Fibroblast of lung (primary cell): ENCODE results near the gene FBXO39. TPM values are rescaled to one million over a fixed set of nuclear protein-coding genes. Genes with fewer than 3 reads are reported as not detected.

Experiments used
- DNase-seq, 2 donors: peaks; one replicate each; pipeline versions ENCODE4 v3.0.0 to v3.0.0-alpha.2; 2010; ENCODE audit warnings: low read depth in 2 of 2
- H2AFZ ChIP-seq: 2 replicates; pipeline ENCODE4 v1.5.1; 2012; ENCODE audit warnings: low read length, control low read depth, inconsistent platforms
- H3K27ac ChIP-seq: 2 replicates; pipeline ENCODE4 v1.5.1; 2011; ENCODE audit warnings: low read length, control low read depth; ENCODE audit not compliant: insufficient read depth
- H3K27me3 ChIP-seq: 2 replicates; pipeline ENCODE4 v1.5.1; 2011; ENCODE audit warnings: mild to moderate bottlenecking, low read length; ENCODE audit not compliant: control insufficient read depth, insufficient read depth
- H3K36me3 ChIP-seq: 2 replicates; pipeline ENCODE4 v1.5.1; 2011; ENCODE audit warnings: low read length; ENCODE audit not compliant: control insufficient read depth, insufficient read depth
- H3K4me1 ChIP-seq: 2 replicates; pipeline ENCODE4 v1.5.1; 2011; ENCODE audit warnings: low read length; ENCODE audit not compliant: control insufficient read depth, insufficient read depth; ENCODE audit errors: extremely low read depth
- H3K4me2 ChIP-seq: 2 replicates; pipeline ENCODE4 v1.5.1; 2011; ENCODE audit warnings: low read length, control low read depth; ENCODE audit not compliant: insufficient read depth; ENCODE audit errors: extremely low read depth
- H3K4me3 ChIP-seq, 4 experiments: fragments of 200-600 bp in 1 of 4; sonication (generic) in 1 of 4; replicated peaks in 1 of 4; 2 replicates each; pipeline ENCODE4 v1.5.1; 2011 to 2016; ENCODE audit warnings: low read length in 4 of 4, low read depth in 3 of 4, mild to moderate bottlenecking in 3 of 4, control low read depth in 2 of 4, inconsistent platforms in 1 of 4, mixed read lengths in 1 of 4; ENCODE audit not compliant: insufficient read depth in 1 of 4; ENCODE audit errors: control extremely low read depth in 1 of 4
- H3K79me2 ChIP-seq: 2 replicates; pipeline ENCODE4 v1.5.1; 2012; ENCODE audit warnings: mild to moderate bottlenecking, low read length, inconsistent platforms; ENCODE audit not compliant: control insufficient read depth, insufficient read depth
- H3K9ac ChIP-seq: 2 replicates; pipeline ENCODE4 v1.5.1; 2011; ENCODE audit warnings: mild to moderate bottlenecking, low read length, control low read depth; ENCODE audit not compliant: insufficient read depth
- H3K9me3 ChIP-seq: 2 replicates; pipeline ENCODE4 v1.5.1; 2012; ENCODE audit warnings: low read depth, low read length; ENCODE audit not compliant: control insufficient read depth, insufficient read depth
- H4K20me1 ChIP-seq: 2 replicates; pipeline ENCODE4 v1.5.1; 2011; ENCODE audit warnings: low read length; ENCODE audit not compliant: control insufficient read depth, insufficient read depth; ENCODE audit errors: extremely low read depth
- CTCF ChIP-seq, 2 donors: IDR thresholded peaks in 1 of 2; conservative IDR thresholded peaks in 1 of 2; 1 replicate in 1 of 2; 2 replicates in 1 of 2; pipeline ENCODE4 v1.5.1; 2011 to 2012; ENCODE audit warnings: low read length in 2 of 2, control low read depth in 1 of 2, inconsistent platforms in 1 of 2, low read depth in 1 of 2, mild to moderate bottlenecking in 1 of 2
- EZH2 ChIP-seq: IDR thresholded peaks from 2 replicates; pipeline ENCODE4 v1.5.1; 2012; ENCODE audit warnings: low read length, control low read depth, mild to moderate bottlenecking; ENCODE audit errors: missing control alignments
- polyA plus RNA-seq, 2 donors: library from polyadenylated mRNA; depleted of rRNA in 1 of 2; stranded (reverse) in 1 of 2; unstranded in 1 of 2; fragments of >200 nt; gene quantifications; 2 replicates each; pipeline ENCODE4 v1.2.1, GENCODE V29; 2011 to 2012; ENCODE audit warnings: missing spikeins in 1 of 2
- total RNA-seq: library from RNA; depleted of rRNA; stranded (reverse); fragments of >200 nt; gene quantifications from 2 replicates; pipeline ENCODE4 v1.2.1, GENCODE V29; 2014

The FBXO39 gene
- total and polyA plus RNA-seq, 2 donors (not counting 1 experiment from before 2014, with no cell fraction given) = 0.10 to 0.66 TPM

GRCh38 chr17:6756425-6757031, 19.5 kb upstream of the FBXO39 start:
- no peak for TF ChIP-seq EZH2
- no peak for TF ChIP-seq CTCF (conservative IDR thresholded peaks at IDR 0.05 in 1 of 2, IDR thresholded peaks at IDR 0.05 in 1 of 2; ENCODE audit: low read depth in 1 of 2, low read length in 2 of 2)
- Histone ChIP-seq H3K27ac (peak overlapping the region; percentile 92), H3K9me3 (no peaks in the 10 kb centered on the region), H3K4me1 (peaks cover 27% of the 10 kb centered on the region), H3K27me3 (no peaks in the 10 kb centered on the region), H2AFZ (peak overlapping the region; percentile 41), H3K4me3 (peak overlapping the region; percentile 40 to 82 (median 61)), H3K4me2 (peak overlapping the region; percentile 93), H4K20me1 (no peaks in the 10 kb centered on the region), H3K79me2 (no peaks in the 10 kb centered on the region), H3K36me3 (peaks cover 4% of the 10 kb centered on the region), H3K9ac (peak overlapping the region; percentile 72)
- DNase-seq = no peak

- peak overlapping the region in 1 of 4 experiments; percentile 11 for H3K4me3 ChIP-seq
- no peaks in the 10 kb centered on the region for H3K9me3 ChIP-seq
- H3K4me2 ChIP-seq = no peak overlapping the region
- no peaks in the 10 kb centered on the region for H4K20me1 ChIP-seq
- H3K27ac ChIP-seq = no peak overlapping the region
- H3K79me2 ChIP-seq = no peaks in the 10 kb centered on the region
- no peak overlapping the region for H3K9ac ChIP-seq
- H2AFZ ChIP-seq = no peak overlapping the region
- H3K27me3 ChIP-seq = no peaks in the 10 kb centered on the region
- TF ChIP-seq CTCF (conservative IDR thresholded peaks at IDR 0.05 in 1 of 2, IDR thresholded peaks at IDR 0.05 in 1 of 2; ENCODE audit: low read depth in 1 of 2, low read length in 2 of 2) (no peak), EZH2 (no peak)
- H3K36me3 ChIP-seq = peaks cover 4% of the 10 kb centered on the region
- no peak for DNase-seq
- H3K4me1 ChIP-seq = peaks cover 22% of the 10 kb centered on the region
These were observed 18.3 kb upstream of the FBXO39 start for GRCh38 chr17:6757747-6758146.

- Histone ChIP-seq H3K9me3 (no peaks in the 10 kb centered on the region), H3K9ac (no peak overlapping the region), H3K36me3 (peaks cover 7% of the 10 kb centered on the region), H3K79me2 (no peaks in the 10 kb centered on the region), H3K4me1 (no peaks in the 10 kb centered on the region), H4K20me1 (no peaks in the 10 kb centered on the region), H3K4me2 (no peak overlapping the region), H3K27ac (no peak overlapping the region), H2AFZ (no peak overlapping the region), H3K4me3 (no peak overlapping the region), H3K27me3 (no peaks in the 10 kb centered on the region)
- TF ChIP-seq CTCF (conservative IDR thresholded peaks at IDR 0.05 in 1 of 2, IDR thresholded peaks at IDR 0.05 in 1 of 2; ENCODE audit: low read depth in 1 of 2, low read length in 2 of 2) (no peak), EZH2 (no peak)
- DNase-seq = peak in 1 of 2 donors; percentile 37
These were observed 14.2 kb upstream of the FBXO39 start for GRCh38 chr17:6761779-6762178.
